ENCODE measurements around the gene PTK6.

DNA sequence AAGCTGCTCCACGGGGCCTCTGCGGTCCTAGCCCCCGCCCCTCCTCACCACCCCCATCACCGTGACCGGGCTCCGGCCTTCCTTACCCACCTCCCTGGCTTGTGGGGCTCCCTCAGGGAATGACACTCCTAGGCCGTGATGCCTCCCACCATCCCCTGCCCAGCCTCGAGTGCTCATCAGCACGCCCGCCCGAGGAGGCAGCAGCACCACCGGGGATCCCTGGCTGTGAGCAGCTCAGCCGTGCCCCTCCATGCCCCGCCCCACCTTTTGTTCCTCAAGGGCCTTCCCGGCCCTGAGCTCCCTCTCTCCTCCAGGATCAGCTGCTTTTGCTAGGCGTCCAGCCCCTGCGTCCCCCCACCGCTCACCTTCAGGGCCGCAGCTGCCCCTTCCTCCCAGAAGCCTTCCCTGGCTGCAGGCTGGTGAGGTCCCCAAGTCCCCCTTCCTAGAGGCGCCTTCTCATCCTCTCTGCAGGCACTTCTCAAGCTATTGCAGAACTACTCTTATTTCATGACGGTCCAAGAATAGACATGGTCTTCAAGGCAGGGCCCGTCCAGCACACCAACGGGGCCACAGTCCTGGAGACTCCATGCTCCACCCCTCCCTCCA is 19.8 kb upstream of the PTK6 start:
- TF ChIP-seq, protein P1, sequence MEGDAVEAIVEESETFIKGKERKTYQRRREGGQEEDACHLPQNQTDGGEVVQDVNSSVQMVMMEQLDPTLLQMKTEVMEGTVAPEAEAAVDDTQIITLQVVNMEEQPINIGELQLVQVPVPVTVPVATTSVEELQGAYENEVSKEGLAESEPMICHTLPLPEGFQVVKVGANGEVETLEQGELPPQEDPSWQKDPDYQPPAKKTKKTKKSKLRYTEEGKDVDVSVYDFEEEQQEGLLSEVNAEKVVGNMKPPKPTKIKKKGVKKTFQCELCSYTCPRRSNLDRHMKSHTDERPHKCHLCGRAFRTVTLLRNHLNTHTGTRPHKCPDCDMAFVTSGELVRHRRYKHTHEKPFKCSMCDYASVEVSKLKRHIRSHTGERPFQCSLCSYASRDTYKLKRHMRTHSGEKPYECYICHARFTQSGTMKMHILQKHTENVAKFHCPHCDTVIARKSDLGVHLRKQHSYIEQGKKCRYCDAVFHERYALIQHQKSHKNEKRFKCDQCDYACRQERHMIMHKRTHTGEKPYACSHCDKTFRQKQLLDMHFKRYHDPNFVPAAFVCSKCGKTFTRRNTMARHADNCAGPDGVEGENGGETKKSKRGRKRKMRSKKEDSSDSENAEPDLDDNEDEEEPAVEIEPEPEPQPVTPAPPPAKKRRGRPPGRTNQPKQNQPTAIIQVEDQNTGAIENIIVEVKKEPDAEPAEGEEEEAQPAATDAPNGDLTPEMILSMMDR (conservative IDR thresholded peaks at IDR 0.05; ENCODE audit: low read length) = no peak
- no peak for TF ChIP-seq EZH2phosphoT487 (IDR thresholded peaks at IDR 0.05; ENCODE audit: borderline replicate concordance, low read depth, low read length)
